AG04449 (cell line): ENCODE measurements around the gene PIK3R4.

ENCODE experiments used
- CTCF ChIA-PET: fragments of 350-600 bp; formaldehyde crosslinking; extraction: SDS; loops from one replicate; lab custom pipeline; 2021; ENCODE audit warnings: antibody characterized with exemption; lab: Yijun Ruan, JAX
- POLR2A ChIA-PET: fragments of 400-600, 350-600 bp; formaldehyde crosslinking; extraction: SDS; loops from one replicate; lab custom pipeline; 2020; ENCODE audit warnings: antibody characterized with exemption, inconsistent platforms; lab: Yijun Ruan, JAX
- DNase-seq: peaks from one replicate; pipeline ENCODE4 v3.0.0-alpha.2; 2010; ENCODE audit warnings: low read depth, low spot score
- H3K4me3 ChIP-seq: 2 replicates; pipeline ENCODE4 v1.5.1; 2011; ENCODE audit warnings: low read depth, mild to moderate bottlenecking, control low read depth, low read length
- CTCF ChIP-seq: IDR thresholded peaks from one replicate; pipeline ENCODE4 v1.5.1; 2011; ENCODE audit warnings: mild to moderate bottlenecking, moderate library complexity, low read length, control low read depth, inconsistent platforms; ENCODE audit not compliant: insufficient read depth; ENCODE audit errors: missing control alignments

PIK3R4 gene

GRCh38 chr3:130746246-130747039 lies at the start of gene PIK3R4:
TSS of gene PIK3R4 (minus strand) at chr3:130746829. CDS start at chr3:130745218, 1,611 bp downstream.
- TF ChIP-seq CTCF: no peak

GRCh38 chr3:130795396-130795795 lies 48.8 kb upstream of the PIK3R4 start:
- no peak for TF ChIP-seq CTCF
- no peak for DNase-seq
- no peak overlapping the region for H3K4me3 ChIP-seq
- POLR2A ChIA-PET: no interaction called here
- CTCF ChIA-PET: no interaction called here

More at GRCh38 chr3:130746246-130747039, at the start of gene PIK3R4:
- H3K4me3 ChIP-seq: peak within 1 kb of the TSS; percentile 95
- ChIA-PET CTCF (interaction anchor here (3.2 to 3.3 kb wide), 2 partner anchors 11 to 13 kb away, joined by 10 to 18 read pairs; no protein-coding TSS in a partner anchor), POLR2A (interaction anchor here (1.6 kb wide), 1 partner anchor 147 kb away, joined by 8 read pairs; the partner anchor contains the start of gene ATP2C1)
- DNase-seq: peak; percentile 87

- CTCF ChIA-PET: interaction anchor here (0.6 to 1.5 kb wide), 2 partner anchors 32 to 80 kb away, joined by 3 to 5 read pairs; no protein-coding TSS in a partner anchor
- no peak for DNase-seq
- no peak overlapping the region for H3K4me3 ChIP-seq
- POLR2A ChIA-PET: no interaction called here
- no peak for TF ChIP-seq CTCF
Measured at GRCh38 chr3:130792246-130792645, 45.6 kb upstream of the PIK3R4 start.

GRCh38 chr3:130789782-130790322 lies 43.2 kb upstream of the PIK3R4 start:
- no peak for TF ChIP-seq CTCF
- DNase-seq: no peak
- CTCF ChIA-PET: no interaction called here
- no peak overlapping the region for H3K4me3 ChIP-seq
- POLR2A ChIA-PET: no interaction called here

- ChIA-PET POLR2A (no interaction called here), CTCF (no interaction called here)
- no peak overlapping the region for H3K4me3 ChIP-seq
- no peak for TF ChIP-seq CTCF
- no peak for DNase-seq
Measured at GRCh38 chr3:130787422-130788068, 40.9 kb upstream of the PIK3R4 start.

GRCh38 chr3:130786306-130786705 lies 39.7 kb upstream of the PIK3R4 start:
- POLR2A ChIA-PET: no interaction called here

More at GRCh38 chr3:130786306-130786705, 39.7 kb upstream of the PIK3R4 start:
- no peak overlapping the region for H3K4me3 ChIP-seq
- DNase-seq: no peak
- CTCF ChIA-PET: interaction anchor here (1.1 kb wide), 1 partner anchor 26 kb away, joined by 4 read pairs; no protein-coding TSS in a partner anchor
- TF ChIP-seq CTCF: no peak
